Measurements from ENCODE around the gene ENPP7. TPM values are rescaled to one million over a fixed set of nuclear protein-coding genes. Genes with fewer than 3 reads are reported as not detected.
A peak's percentile ranks its signal among the peaks of the same experiment; 100 is the strongest.

Gene ENPP7
- total and polyA plus RNA-seq, 11 donors = not detected

- peaks cover 0 to 38% (median 17%) of the 10 kb centered on the region in 12 donors for H3K4me1 ChIP-seq
- peaks cover 0 to 2% (median 0%) of the 10 kb centered on the region in 9 donors for H3K36me3 ChIP-seq
- ATAC-seq (no peak), DNase-seq (peak in 1 of 5 donors; percentile 47)
- intact Hi-C loops (cut with DNase I) = loop anchor here in 2 of 10 donors (5.0 kb wide), 1 partner anchor 37 kb away; no protein-coding TSS in a partner anchor
- peak overlapping the region in 11 of 12 donors; percentile 47 to 96 (median 76) for H3K4me3 ChIP-seq
- H3K27ac ChIP-seq = peak overlapping the region in 1 of 12 donors; percentile 82
- H3K27me3 ChIP-seq = peaks cover 0 to 58% (median 5%) of the 10 kb centered on the region in 9 donors
- TF ChIP-seq CTCF (IDR thresholded peaks at IDR 0.05) (no peak), POLR2A (IDR thresholded peaks at IDR 0.05) (no peak)
- no peaks in the 10 kb centered on the region for H3K9me3 ChIP-seq
- WGBS, 4 donors = 31 to 42% (median 35%) methylated on average over 10 to 17 of the region's 17 CpGs
Measured at GRCh38 chr17:79779084-79779529, 48.4 kb downstream of the ENPP7 start.

GRCh38 chr17:79779661-79780365, 49.1 kb downstream of the ENPP7 start:
- intact Hi-C loops (cut with DNase I) = loop anchor here in 4 of 10 donors (5.0 to 10.0 kb wide), 3 partner anchors 38 to 215 kb away; no protein-coding TSS in a partner anchor
- H3K36me3 ChIP-seq = peaks cover 0 to 7% (median 0%) of the 10 kb centered on the region in 9 donors
- peak overlapping the region in 1 of 12 donors; percentile 73 for H3K4me3 ChIP-seq

GRCh38 chr17:79781012-79781650, 50.4 kb downstream of the ENPP7 start:
- Histone ChIP-seq H3K4me1 (peaks cover 0 to 43% (median 19%) of the 10 kb centered on the region in 12 donors), H3K36me3 (peaks cover 0 to 7% (median 0%) of the 10 kb centered on the region in 9 donors), H3K27me3 (peaks cover 0 to 42% (median 2%) of the 10 kb centered on the region in 9 donors), H3K4me3 (no peak overlapping the region), H3K27ac (no peak overlapping the region), H3K9me3 (no peaks in the 10 kb centered on the region)
- WGBS, 4 donors = 69 to 79% (median 71%) methylated on average over 10 to 12 of the region's 12 CpGs
- intact Hi-C loops (cut with DNase I) = loop anchor here in 2 of 10 donors (10.0 kb wide), 2 partner anchors 134 to 214 kb away; no protein-coding TSS in a partner anchor
- no peak for ATAC-seq
- no peak for TF ChIP-seq CTCF (IDR thresholded peaks at IDR 0.05)
- TF ChIP-seq POLR2A (IDR thresholded peaks at IDR 0.05) = no peak
- peak in 1 of 5 donors; percentile 19 for DNase-seq

More at GRCh38 chr17:79779661-79780365, 49.1 kb downstream of the ENPP7 start:
- Histone ChIP-seq H3K27me3 (peaks cover 0 to 53% (median 5%) of the 10 kb centered on the region in 9 donors), H3K9me3 (no peaks in the 10 kb centered on the region), H3K4me1 (peaks cover 0 to 38% (median 17%) of the 10 kb centered on the region in 12 donors), H3K27ac (no peak overlapping the region)
- ATAC-seq (no peak), DNase-seq (peak in 1 of 5 donors; percentile 21)
- TF ChIP-seq CTCF (IDR thresholded peaks at IDR 0.05) (no peak), POLR2A (IDR thresholded peaks at IDR 0.05) (no peak)
- WGBS, 4 donors = 85 to 93% (median 90%) methylated on average over 10 of the region's 10 CpGs
